BE2C (cell line): Measurements from ENCODE around the gene ZNF777.
"Not testable (repeated sequence)": the region's sequence is repeated elsewhere in the genome, so short reads cannot be mapped to it uniquely, and the experiment has no call there.

ENCODE experiments used
- DNase-seq: peaks from one replicate; pipeline ENCODE4 v3.0.0-alpha.2; 2020
- H3K27me3 ChIP-seq: fragments of 250-450 bp; sonication (Bioruptor Pico); 2 replicates; pipeline ENCODE4 v1.5.1; 2020; ENCODE audit warnings: mild to moderate bottlenecking
- H3K36me3 ChIP-seq: fragments of 250-450 bp; sonication (Bioruptor Pico); 2 replicates; pipeline ENCODE4 v1.5.1; 2020; ENCODE audit warnings: mild to moderate bottlenecking
- H3K4me1 ChIP-seq: fragments of 250-450 bp; sonication (Bioruptor Pico); 2 replicates; pipeline ENCODE4 v1.5.1; 2020
- H3K4me3 ChIP-seq: 2 replicates; pipeline ENCODE4 v1.5.1; 2011; ENCODE audit warnings: low read depth, low read length
- H3K9me3 ChIP-seq: fragments of 250-450 bp; sonication (Bioruptor Pico); 2 replicates; pipeline ENCODE4 v1.5.1; 2020
- CTCF ChIP-seq: IDR thresholded peaks from 2 replicates; pipeline ENCODE4 v1.5.1; 2012; ENCODE audit warnings: mild to moderate bottlenecking, low read depth, low read length

The ZNF777 gene

GRCh38 chr7:149420006-149420405 lies 40.9 kb downstream of the ZNF777 start:
- H3K36me3 ChIP-seq, result no peaks in the 10 kb centered on the region
- H3K9me3 ChIP-seq, result no peaks in the 10 kb centered on the region
- no peaks in the 10 kb centered on the region for H3K27me3 ChIP-seq
- DNase-seq, result no peak
- H3K4me1 ChIP-seq, result no peaks in the 10 kb centered on the region
- no peak for TF ChIP-seq CTCF
- no peak overlapping the region for H3K4me3 ChIP-seq

- no peak overlapping the region for H3K4me3 ChIP-seq
- no peak for TF ChIP-seq CTCF
These were observed 45.3 kb downstream of the ZNF777 start for GRCh38 chr7:149415391-149416071.

GRCh38 chr7:149414745-149415390 lies 46.0 kb downstream of the ZNF777 start:
- Histone ChIP-seq H3K36me3 (no peaks in the 10 kb centered on the region), H3K4me3 (no peak overlapping the region), H3K4me1 (no peaks in the 10 kb centered on the region), H3K27me3 (peaks cover 3% of the 10 kb centered on the region; the same call in 1 of the 2 replicates), H3K9me3 (no peaks in the 10 kb centered on the region)
- TF ChIP-seq CTCF, result no peak
- no peak for DNase-seq

More at GRCh38 chr7:149415391-149416071, 45.3 kb downstream of the ZNF777 start:
- Histone ChIP-seq H3K4me1 (no peaks in the 10 kb centered on the region), H3K36me3 (no peaks in the 10 kb centered on the region), H3K27me3 (peaks cover 3% of the 10 kb centered on the region; the same call in 1 of the 2 replicates), H3K9me3 (no peaks in the 10 kb centered on the region)
- no peak for DNase-seq

GRCh38 chr7:149414171-149414570 lies 46.7 kb downstream of the ZNF777 start:
- DNase-seq, result no peak
- TF ChIP-seq CTCF, result no peak
- Histone ChIP-seq H3K9me3 (no peaks in the 10 kb centered on the region), H3K4me1 (no peaks in the 10 kb centered on the region), H3K36me3 (no peaks in the 10 kb centered on the region), H3K4me3 (no peak overlapping the region), H3K27me3 (peaks cover 3% of the 10 kb centered on the region; the same call in 1 of the 2 replicates)

GRCh38 chr7:149413083-149413482 lies 47.8 kb downstream of the ZNF777 start:
- H3K36me3 ChIP-seq, H3K4me3 ChIP-seq, H3K9me3 ChIP-seq, H3K27me3 ChIP-seq, H3K4me1 ChIP-seq, DNase-seq: not testable (repeated sequence)

- peaks cover 3% of the 10 kb centered on the region; the same call in 1 of the 2 replicates for H3K27me3 ChIP-seq
- DNase-seq, result no peak
- H3K4me1 ChIP-seq, result no peaks in the 10 kb centered on the region
- no peaks in the 10 kb centered on the region for H3K36me3 ChIP-seq
- TF ChIP-seq CTCF, result no peak
- no peak overlapping the region for H3K4me3 ChIP-seq
- H3K9me3 ChIP-seq, result no peaks in the 10 kb centered on the region
These were observed 51.0 kb downstream of the ZNF777 start for GRCh38 chr7:149409895-149410294.
